C4-2B (cell line): ENCODE results near the gene AURKAIP1.
"Not testable (repeated sequence)": the region's sequence is repeated elsewhere in the genome, so short reads cannot be mapped to it uniquely, and the experiment has no call there.

Experiments used
- CTCF ChIP-seq: fragments of 450-650 bp; conservative IDR thresholded peaks from 2 replicates; pipeline ENCODE4 v1.5.1; 2017; ENCODE audit warnings: mild to moderate bottlenecking
- ZFX ChIP-seq: fragments of 450-650 bp; IDR thresholded peaks from 2 replicates; pipeline ENCODE4 v1.6.1; 2017

- not testable (repeated sequence) for TF ChIP-seq CTCF, ZFX
These were observed 27.9 kb upstream of the AURKAIP1 start for GRCh38 chr1:1402901-1403392.
